ENCODE measurements around the gene RFX1.

Gene RFX1

GRCh38 chr19:14033946-14034345, 27.8 kb upstream of the RFX1 start:
- Histone ChIP-seq H3K79me2 (ENCODE audit: control insufficient read depth, low read length) (no peaks in the 10 kb centered on the region), H3K27me3 (ENCODE audit: control insufficient read depth, low read length) (no peaks in the 10 kb centered on the region), H3K27ac (ENCODE audit: low read depth, low read length) (no peak overlapping the region), H4K20me1 (ENCODE audit: control insufficient read depth, insufficient read depth, low read depth, low read length) (no peaks in the 10 kb centered on the region), H3K9me3 (ENCODE audit: control insufficient read depth, insufficient read depth, low read length) (no peaks in the 10 kb centered on the region), H3K9me2 (replicated peaks; ENCODE audit: control insufficient read depth, low read length) (no peaks in the 10 kb centered on the region), H3K4me1 (ENCODE audit: control insufficient read depth, low read length) (peaks cover 32% of the 10 kb centered on the region), H3F3A (ENCODE audit: control insufficient read depth, insufficient read depth) (peaks cover 14% of the 10 kb centered on the region), H3K4me3 (ENCODE audit: low read length) (no peak overlapping the region), H3K4me2 (ENCODE audit: low read length) (no peak overlapping the region), H3K36me3 (ENCODE audit: control insufficient read depth, low read length) (no peaks in the 10 kb centered on the region)
- TF ChIP-seq, protein P1, sequence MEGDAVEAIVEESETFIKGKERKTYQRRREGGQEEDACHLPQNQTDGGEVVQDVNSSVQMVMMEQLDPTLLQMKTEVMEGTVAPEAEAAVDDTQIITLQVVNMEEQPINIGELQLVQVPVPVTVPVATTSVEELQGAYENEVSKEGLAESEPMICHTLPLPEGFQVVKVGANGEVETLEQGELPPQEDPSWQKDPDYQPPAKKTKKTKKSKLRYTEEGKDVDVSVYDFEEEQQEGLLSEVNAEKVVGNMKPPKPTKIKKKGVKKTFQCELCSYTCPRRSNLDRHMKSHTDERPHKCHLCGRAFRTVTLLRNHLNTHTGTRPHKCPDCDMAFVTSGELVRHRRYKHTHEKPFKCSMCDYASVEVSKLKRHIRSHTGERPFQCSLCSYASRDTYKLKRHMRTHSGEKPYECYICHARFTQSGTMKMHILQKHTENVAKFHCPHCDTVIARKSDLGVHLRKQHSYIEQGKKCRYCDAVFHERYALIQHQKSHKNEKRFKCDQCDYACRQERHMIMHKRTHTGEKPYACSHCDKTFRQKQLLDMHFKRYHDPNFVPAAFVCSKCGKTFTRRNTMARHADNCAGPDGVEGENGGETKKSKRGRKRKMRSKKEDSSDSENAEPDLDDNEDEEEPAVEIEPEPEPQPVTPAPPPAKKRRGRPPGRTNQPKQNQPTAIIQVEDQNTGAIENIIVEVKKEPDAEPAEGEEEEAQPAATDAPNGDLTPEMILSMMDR (IDR thresholded peaks at IDR 0.05; ENCODE audit: low read depth, low read length, poor library complexity, severe bottlenecking), result no peak
- TF ChIP-seq EZH2phosphoT487 (IDR thresholded peaks at IDR 0.05; ENCODE audit: borderline replicate concordance, low read length), result no peak

DNA sequence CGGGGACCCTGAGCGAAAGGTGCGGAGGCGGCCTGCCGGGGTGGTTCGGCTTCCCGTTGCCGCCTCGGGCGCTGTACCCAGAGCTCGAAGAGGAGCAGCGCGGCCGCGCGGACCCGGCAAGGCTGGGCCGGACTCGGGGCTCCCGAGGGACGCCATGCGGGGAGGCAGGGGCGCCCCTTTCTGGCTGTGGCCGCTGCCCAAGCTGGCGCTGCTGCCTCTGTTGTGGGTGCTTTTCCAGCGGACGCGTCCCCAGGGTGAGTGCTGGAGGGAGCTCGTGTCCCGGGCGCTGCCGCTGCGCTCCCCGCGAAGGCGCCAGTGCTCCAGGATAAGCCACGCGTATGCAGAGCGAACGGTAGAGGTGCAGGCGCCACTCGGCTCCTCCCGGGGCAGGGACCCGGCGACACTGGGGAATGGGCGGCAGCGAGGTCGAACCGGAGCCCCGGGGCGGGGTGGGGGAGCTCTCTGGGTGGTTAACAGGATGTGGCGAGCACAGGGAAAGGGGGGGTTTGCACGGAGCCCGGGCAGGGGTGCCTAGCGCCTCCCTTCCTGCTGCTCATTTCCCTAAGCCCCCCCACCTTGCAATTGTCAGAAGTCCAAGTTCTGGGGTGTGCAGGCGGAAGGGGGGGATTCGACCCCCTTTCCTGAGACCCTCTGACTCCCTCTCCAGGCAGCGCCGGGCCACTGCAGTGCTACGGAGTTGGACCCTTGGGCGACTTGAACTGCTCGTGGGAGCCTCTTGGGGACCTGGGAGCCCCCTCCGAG, 25.8 kb upstream of the RFX1 start, which contains the start of gene IL27RA:
Gene IL27RA, plus strand, starts transcription at position 44 of the 762 bp plus-strand sequence. Its CDS starts 111 bp downstream, at position 155.
- H3K4me3 ChIP-seq (ENCODE audit: low read length), result peak within 1 kb of the TSS; percentile 81
- peaks cover 45% of the 10 kb centered on the region for H3K4me1 ChIP-seq (ENCODE audit: control insufficient read depth, low read length)
- no peak for TF ChIP-seq EZH2phosphoT487 (IDR thresholded peaks at IDR 0.05; ENCODE audit: borderline replicate concordance, low read length)
- TF ChIP-seq, protein P1 (IDR thresholded peaks at IDR 0.05; ENCODE audit: low read depth, low read length, poor library complexity, severe bottlenecking), result peak; percentile 90
- peak within 1 kb of the TSS; percentile 75 for H3K27ac ChIP-seq (ENCODE audit: low read depth, low read length)
- H3K4me2 ChIP-seq (ENCODE audit: low read length), result peak within 1 kb of the TSS; percentile 91
- no peaks in the 10 kb centered on the region for H3K36me3 ChIP-seq (ENCODE audit: control insufficient read depth, low read length)
- peaks cover 14% of the 10 kb centered on the region for H3F3A ChIP-seq (ENCODE audit: control insufficient read depth, insufficient read depth)
- H3K27me3 ChIP-seq (ENCODE audit: control insufficient read depth, low read length), result no peaks in the 10 kb centered on the region
- no peaks in the 10 kb centered on the region for H3K79me2 ChIP-seq (ENCODE audit: control insufficient read depth, low read length)
- no peaks in the 10 kb centered on the region for H4K20me1 ChIP-seq (ENCODE audit: control insufficient read depth, insufficient read depth, low read depth, low read length)
- H3K9me2 ChIP-seq (replicated peaks; ENCODE audit: control insufficient read depth, low read length), result no peaks in the 10 kb centered on the region
- no peaks in the 10 kb centered on the region for H3K9me3 ChIP-seq (ENCODE audit: control insufficient read depth, insufficient read depth, low read length)

DNA sequence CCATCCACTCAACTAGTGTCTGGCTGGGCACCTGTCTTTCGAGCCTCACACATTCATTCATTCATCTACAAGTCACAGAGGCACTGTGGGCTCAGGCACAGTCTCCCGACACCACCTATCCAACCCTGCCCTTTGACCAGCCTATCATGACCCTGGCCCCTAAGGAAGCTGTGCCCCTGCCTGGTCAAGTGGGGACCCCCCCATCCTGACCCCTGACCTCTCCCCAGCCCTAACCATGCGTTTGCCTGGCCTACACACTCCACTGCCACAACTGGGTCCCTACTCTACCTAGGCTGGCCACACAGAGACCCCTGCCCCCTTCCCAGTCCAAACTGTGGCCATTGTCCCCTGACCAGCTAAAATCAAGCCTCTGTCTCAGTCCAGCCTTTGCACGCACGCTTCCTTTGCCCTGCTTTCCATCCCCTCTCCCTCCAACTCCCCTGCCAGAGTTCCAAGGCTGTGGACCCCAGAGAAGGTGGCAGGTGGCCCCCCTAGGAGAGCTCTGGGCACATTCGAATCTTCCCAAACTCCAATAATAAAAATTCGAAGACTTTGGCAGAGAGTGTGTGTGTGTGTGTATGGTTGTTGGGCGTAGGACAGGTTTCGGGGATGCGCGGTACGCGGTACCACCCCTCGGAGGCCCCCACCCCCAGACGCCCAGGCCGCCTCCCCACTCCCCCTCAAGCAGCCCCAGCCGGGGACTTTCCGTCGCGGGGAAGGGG, 25.0 kb upstream of the RFX1 start:
- no peaks in the 10 kb centered on the region for H3K27me3 ChIP-seq (ENCODE audit: control insufficient read depth, low read length)
- H3K4me3 ChIP-seq (ENCODE audit: low read length), result peak overlapping the region; percentile 81
- no peaks in the 10 kb centered on the region for H3K79me2 ChIP-seq (ENCODE audit: control insufficient read depth, low read length)
- peak overlapping the region; percentile 75 for H3K27ac ChIP-seq (ENCODE audit: low read depth, low read length)
- H4K20me1 ChIP-seq (ENCODE audit: control insufficient read depth, insufficient read depth, low read depth, low read length), result no peaks in the 10 kb centered on the region
- peaks cover 45% of the 10 kb centered on the region for H3K4me1 ChIP-seq (ENCODE audit: control insufficient read depth, low read length)
- no peaks in the 10 kb centered on the region for H3K9me2 ChIP-seq (replicated peaks; ENCODE audit: control insufficient read depth, low read length)
- peak overlapping the region; percentile 91 for H3K4me2 ChIP-seq (ENCODE audit: low read length)
- TF ChIP-seq EZH2phosphoT487 (IDR thresholded peaks at IDR 0.05; ENCODE audit: borderline replicate concordance, low read length), result no peak
- TF ChIP-seq, protein P1 (IDR thresholded peaks at IDR 0.05; ENCODE audit: low read depth, low read length, poor library complexity, severe bottlenecking), result no peak
- peaks cover 14% of the 10 kb centered on the region for H3F3A ChIP-seq (ENCODE audit: control insufficient read depth, insufficient read depth)
- H3K36me3 ChIP-seq (ENCODE audit: control insufficient read depth, low read length), result no peaks in the 10 kb centered on the region
- no peaks in the 10 kb centered on the region for H3K9me3 ChIP-seq (ENCODE audit: control insufficient read depth, insufficient read depth, low read length)

Data from DOHH2 (cell line).